CD4-positive, CD25-positive, alpha-beta regulatory T cell (primary cell): ENCODE results near the gene LHFPL2. TPM values are rescaled to one million over a fixed set of nuclear protein-coding genes. Genes with fewer than 3 reads are reported as not detected.

Experiments
- ATAC-seq, 2 donors: fragments of 150-1000 bp; cut with Tn5 transposase; one replicate each; pipeline ENCODE4 v1.10.0; 2021; ENCODE audit warnings: low read depth in 2 of 2, moderate number of reproducible peaks in 2 of 2, moderate library complexity in 1 of 2
- DNase-seq, 3 donors: peaks; one replicate each; pipeline versions ENCODE4 v3.0.0 to v3.0.0-alpha.2; 2012 to 2022; ENCODE audit warnings: mixed read lengths in 1 of 3
- H3K27ac ChIP-seq: one replicate; pipeline ENCODE4 v1.7.0; 2013; ENCODE audit warnings: mild to moderate bottlenecking, low read length; ENCODE audit not compliant: insufficient read depth, poor library complexity, severe bottlenecking
- H3K27me3 ChIP-seq: one replicate; pipeline ENCODE4 v1.7.0; 2013; ENCODE audit warnings: low read length; ENCODE audit not compliant: control insufficient read depth, insufficient read depth
- H3K36me3 ChIP-seq: one replicate; pipeline ENCODE4 v1.7.0; 2013; ENCODE audit warnings: mild to moderate bottlenecking, low read length, moderate library complexity; ENCODE audit not compliant: control insufficient read depth, insufficient read depth
- H3K4me1 ChIP-seq: 2 replicates; pipeline ENCODE4 v1.7.0; 2013; ENCODE audit warnings: mild to moderate bottlenecking, low read length; ENCODE audit not compliant: insufficient read depth, control insufficient read depth, poor library complexity, severe bottlenecking
- H3K4me3 ChIP-seq: one replicate; pipeline ENCODE4 v1.7.0; 2013; ENCODE audit warnings: low read depth, mild to moderate bottlenecking, low read length, moderate library complexity
- H3K9me3 ChIP-seq, 2 experiments: 1 replicate in 1 of 2; 2 replicates in 1 of 2; pipeline ENCODE4 v1.7.0; 2013; ENCODE audit warnings: low read length in 2 of 2, mild to moderate bottlenecking in 1 of 2, moderate library complexity in 1 of 2; ENCODE audit not compliant: control insufficient read depth in 2 of 2
- H3K27ac Mint-ChIP-seq, 3 donors: one replicate each; pipeline ENCODE4 v1.8.0; 2020 to 2022; ENCODE audit warnings: mild to moderate bottlenecking in 3 of 3, mixed read lengths in 3 of 3, moderate library complexity in 2 of 3
- H3K27me3 Mint-ChIP-seq: one replicate; pipeline ENCODE4 v1.8.0; 2022; ENCODE audit warnings: mild to moderate bottlenecking, mixed read lengths
- H3K36me3 Mint-ChIP-seq: one replicate; pipeline ENCODE4 v1.8.0; 2020; ENCODE audit warnings: mixed read lengths
- H3K4me1 Mint-ChIP-seq, 4 donors: one replicate each; pipeline ENCODE4 v1.8.0; 2020 to 2022; ENCODE audit warnings: mixed read lengths in 4 of 4, mild to moderate bottlenecking in 1 of 4
- H3K4me3 Mint-ChIP-seq, 4 donors: one replicate each; pipeline ENCODE4 v1.8.0; 2020 to 2022; ENCODE audit warnings: mild to moderate bottlenecking in 4 of 4, mixed read lengths in 4 of 4, moderate library complexity in 3 of 4
- H3K9me3 Mint-ChIP-seq, 7 donors: one replicate each; pipeline ENCODE4 v1.8.0; 2020 to 2022; ENCODE audit warnings: mixed read lengths in 7 of 7, mild to moderate bottlenecking in 3 of 7, moderate library complexity in 2 of 7
- polyA plus RNA-seq, 4 donors: library from polyadenylated mRNA; unstranded; fragments of 300-500 nt; fragmentation: Illumina TruSeq; gene quantifications; one replicate each; pipeline ENCODE4 v1.2.3, GENCODE V29; 2021
- total RNA-seq: library from RNA; stranded (reverse); gene quantifications from one replicate; pipeline ENCODE4 v1.2.3, GENCODE V29; 2022

LHFPL2 gene
- total and polyA plus RNA-seq, 5 donors from 2014 or later, result 0.11 to 0.47 (median 0.32) TPM

DNA sequence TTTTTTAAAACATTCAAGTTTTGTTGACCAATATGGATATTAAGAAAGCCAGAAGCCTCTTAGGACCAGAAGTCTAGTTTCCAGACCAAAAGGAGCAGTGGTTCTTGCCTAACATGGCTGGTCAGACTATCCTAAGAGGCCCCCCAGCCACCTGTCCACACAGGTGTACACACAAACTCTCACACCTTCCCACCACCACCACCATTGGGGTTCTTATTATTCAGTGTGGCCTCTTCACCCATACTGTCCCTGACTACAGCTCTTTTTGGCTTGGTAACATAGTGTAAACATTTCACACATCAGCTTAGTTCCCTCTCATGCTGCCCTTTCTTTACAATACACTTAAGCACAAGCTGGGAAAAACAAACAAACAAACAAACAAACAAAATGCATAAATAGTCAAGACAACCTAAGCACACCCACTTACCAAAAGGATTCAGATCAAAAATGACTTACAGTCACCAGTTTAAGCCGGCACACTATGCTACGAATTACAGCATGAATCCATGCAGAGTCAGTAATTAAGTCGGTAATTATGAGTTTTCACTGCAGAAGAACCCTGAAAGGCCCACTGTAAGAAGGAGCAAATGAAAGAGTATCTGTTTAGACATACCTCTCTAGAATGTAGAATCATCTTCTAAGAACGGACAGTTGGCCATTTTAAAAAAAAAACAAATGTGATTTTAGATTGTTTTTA lies 9.5 kb downstream of the LHFPL2 start:
- H3K27me3 Mint-ChIP-seq, result peaks cover 11% of the 10 kb centered on the region
- H3K4me3 Mint-ChIP-seq, result no peak overlapping the region
- no peak for ATAC-seq
- no peaks in the 10 kb centered on the region for H3K9me3 ChIP-seq
- DNase-seq, result no peak
- H3K27me3 ChIP-seq, result peaks cover 2% of the 10 kb centered on the region
- no peaks in the 10 kb centered on the region for H3K4me1 Mint-ChIP-seq
- no peaks in the 10 kb centered on the region for H3K36me3 ChIP-seq
- H3K36me3 Mint-ChIP-seq, result no peaks in the 10 kb centered on the region
- H3K9me3 Mint-ChIP-seq, result peaks cover 0 to 3% (median 0%) of the 10 kb centered on the region in 7 donors
- no peaks in the 10 kb centered on the region for H3K4me1 ChIP-seq
- H3K4me3 ChIP-seq, result no peak overlapping the region
- no peak overlapping the region for H3K27ac Mint-ChIP-seq
- H3K27ac ChIP-seq, result no peak overlapping the region

DNA sequence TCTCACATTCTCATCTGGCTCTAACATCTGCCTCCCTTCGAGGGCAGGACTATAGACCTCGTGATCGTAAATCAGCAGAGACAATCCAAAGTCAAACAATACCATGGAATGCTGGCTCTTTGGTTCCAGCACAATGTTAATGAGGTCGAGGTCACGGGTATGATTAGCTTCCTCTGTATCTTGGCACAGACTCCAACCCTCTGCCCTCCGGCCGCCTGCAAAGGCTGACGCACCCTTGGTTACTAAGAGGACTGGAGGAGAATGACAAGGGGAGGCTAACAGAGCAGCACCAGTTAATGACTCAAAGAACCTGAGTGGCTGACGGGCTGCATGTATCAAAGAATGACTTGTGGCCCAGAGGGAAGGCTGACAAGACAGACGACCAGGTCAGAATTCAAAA lies 10.1 kb downstream of the LHFPL2 start:
- Mint-ChIP-seq H3K9me3 (peaks cover 0 to 3% (median 0%) of the 10 kb centered on the region in 7 donors), H3K27ac (no peak overlapping the region), H3K27me3 (peaks cover 9% of the 10 kb centered on the region), H3K36me3 (no peaks in the 10 kb centered on the region), H3K4me3 (no peak overlapping the region), H3K4me1 (no peaks in the 10 kb centered on the region)
- Histone ChIP-seq H3K4me3 (no peak overlapping the region), H3K4me1 (no peaks in the 10 kb centered on the region), H3K27ac (no peak overlapping the region), H3K36me3 (no peaks in the 10 kb centered on the region), H3K27me3 (peaks cover 2% of the 10 kb centered on the region), H3K9me3 (no peaks in the 10 kb centered on the region)
- DNase-seq (no peak), ATAC-seq (no peak)

DNA sequence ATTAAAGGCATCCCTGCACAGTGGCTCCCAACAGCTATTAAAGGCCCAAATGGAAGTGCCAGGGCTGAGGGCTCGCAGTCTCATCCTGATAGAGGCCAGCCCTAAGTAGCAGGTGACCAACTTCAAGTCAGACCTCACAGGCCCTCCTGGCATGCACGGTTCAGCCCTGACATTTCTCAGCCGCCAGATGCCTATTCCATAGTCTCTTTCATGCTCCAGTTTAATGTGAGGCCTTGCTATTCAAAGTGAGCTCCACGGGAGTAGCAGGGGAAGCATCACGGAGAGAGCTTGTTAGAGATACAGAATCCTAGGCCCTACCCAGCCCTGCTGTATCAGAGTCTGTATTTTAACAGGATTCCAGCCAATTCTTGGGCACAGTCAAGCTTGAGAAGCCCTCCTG lies 11.1 kb downstream of the LHFPL2 start:
- no peak overlapping the region for H3K27ac Mint-ChIP-seq
- no peaks in the 10 kb centered on the region for H3K36me3 Mint-ChIP-seq
- H3K27me3 ChIP-seq, result no peaks in the 10 kb centered on the region
- ATAC-seq (no peak), DNase-seq (no peak)
- no peak overlapping the region for H3K4me3 ChIP-seq
- no peaks in the 10 kb centered on the region for H3K36me3 ChIP-seq
- H3K4me1 Mint-ChIP-seq, result no peaks in the 10 kb centered on the region
- no peaks in the 10 kb centered on the region for H3K4me1 ChIP-seq
- peaks cover 5% of the 10 kb centered on the region for H3K27me3 Mint-ChIP-seq
- H3K9me3 Mint-ChIP-seq, result no peaks in the 10 kb centered on the region
- H3K4me3 Mint-ChIP-seq, result no peak overlapping the region
- H3K27ac ChIP-seq, result no peak overlapping the region
- no peaks in the 10 kb centered on the region for H3K9me3 ChIP-seq

DNA sequence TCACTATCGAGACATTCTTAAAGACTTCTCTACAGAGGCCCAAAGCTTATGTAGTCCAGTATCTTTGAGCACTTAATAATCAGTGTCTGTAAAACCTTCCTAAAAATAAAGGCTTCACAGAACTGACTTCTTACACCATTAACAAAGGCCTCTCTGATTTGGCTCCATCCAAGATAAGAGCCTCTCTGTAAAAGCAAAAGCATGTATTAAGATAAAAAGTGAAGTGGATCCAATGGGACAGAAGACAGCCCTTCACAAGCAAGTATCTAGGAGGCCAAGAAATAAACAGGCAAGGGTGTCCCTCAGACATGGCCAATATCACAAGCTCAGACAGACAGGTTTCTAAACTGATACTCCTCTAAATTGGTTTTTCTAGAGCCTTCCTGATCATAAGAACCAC lies 11.9 kb downstream of the LHFPL2 start:
- no peaks in the 10 kb centered on the region for H3K4me1 Mint-ChIP-seq
- H3K9me3 Mint-ChIP-seq, result no peaks in the 10 kb centered on the region
- Histone ChIP-seq H3K27me3 (no peaks in the 10 kb centered on the region), H3K4me3 (no peak overlapping the region), H3K36me3 (no peaks in the 10 kb centered on the region), H3K9me3 (no peaks in the 10 kb centered on the region), H3K4me1 (no peaks in the 10 kb centered on the region), H3K27ac (no peak overlapping the region)
- no peak overlapping the region for H3K27ac Mint-ChIP-seq
- H3K27me3 Mint-ChIP-seq, result peaks cover 9% of the 10 kb centered on the region
- H3K4me3 Mint-ChIP-seq, result no peak overlapping the region
- ATAC-seq, result no peak
- DNase-seq, result no peak
- H3K36me3 Mint-ChIP-seq, result no peaks in the 10 kb centered on the region

DNA sequence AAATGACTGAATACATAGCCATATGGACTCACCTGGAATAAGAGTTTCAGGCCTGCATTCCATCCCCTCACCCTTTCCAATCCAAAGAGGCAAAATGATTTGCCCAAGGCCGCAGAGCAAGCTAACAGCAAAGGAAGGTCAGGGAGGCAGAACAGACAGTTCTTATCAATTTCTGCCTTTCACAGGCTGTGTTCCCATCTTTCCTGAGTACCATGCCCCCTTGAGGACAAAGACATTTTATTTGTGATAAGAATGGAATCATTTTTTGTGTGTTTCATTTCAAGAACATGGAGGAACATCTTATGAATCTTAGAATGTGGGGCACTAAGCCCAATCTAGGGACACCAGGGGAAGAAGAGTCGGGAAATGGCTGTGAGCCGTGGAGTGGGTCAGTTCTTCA lies 13.9 kb downstream of the LHFPL2 start:
- Mint-ChIP-seq H3K4me3 (no peak overlapping the region), H3K27ac (no peak overlapping the region), H3K4me1 (no peaks in the 10 kb centered on the region), H3K36me3 (no peaks in the 10 kb centered on the region), H3K27me3 (peaks cover 8% of the 10 kb centered on the region), H3K9me3 (no peaks in the 10 kb centered on the region)
- Histone ChIP-seq H3K27ac (no peak overlapping the region), H3K27me3 (no peaks in the 10 kb centered on the region), H3K9me3 (no peaks in the 10 kb centered on the region), H3K4me1 (no peaks in the 10 kb centered on the region), H3K4me3 (no peak overlapping the region), H3K36me3 (no peaks in the 10 kb centered on the region)
- DNase-seq (no peak), ATAC-seq (no peak)

DNA sequence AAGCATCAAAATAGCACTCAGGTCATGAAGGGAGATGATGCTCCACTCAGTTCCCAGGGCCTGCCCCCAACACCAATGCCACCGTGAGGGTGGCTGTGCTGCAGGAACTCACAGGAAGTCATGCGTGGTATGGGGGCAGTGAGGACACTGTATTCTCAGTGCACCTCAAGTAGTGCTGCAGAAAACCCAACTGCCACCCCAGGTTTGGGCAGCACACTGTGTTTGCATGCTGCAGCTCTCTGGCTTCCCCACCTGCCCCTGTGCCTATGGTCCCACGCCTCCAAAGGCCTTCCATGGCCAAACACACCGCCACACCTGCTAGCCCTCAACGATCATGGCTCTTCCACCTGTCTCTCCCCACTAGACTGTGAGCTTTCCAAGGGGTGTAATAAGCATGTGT lies 14.3 kb downstream of the LHFPL2 start:
- no peak overlapping the region for H3K27ac ChIP-seq
- ATAC-seq (no peak), DNase-seq (no peak)
- H3K9me3 Mint-ChIP-seq, result no peaks in the 10 kb centered on the region
- H3K27me3 ChIP-seq, result no peaks in the 10 kb centered on the region
- H3K36me3 ChIP-seq, result no peaks in the 10 kb centered on the region
- H3K27ac Mint-ChIP-seq, result no peak overlapping the region
- no peaks in the 10 kb centered on the region for H3K4me1 Mint-ChIP-seq
- no peaks in the 10 kb centered on the region for H3K4me1 ChIP-seq
- no peak overlapping the region for H3K4me3 ChIP-seq
- no peaks in the 10 kb centered on the region for H3K9me3 ChIP-seq
- no peaks in the 10 kb centered on the region for H3K36me3 Mint-ChIP-seq
- H3K4me3 Mint-ChIP-seq, result no peak overlapping the region
- peaks cover 8% of the 10 kb centered on the region for H3K27me3 Mint-ChIP-seq

DNA sequence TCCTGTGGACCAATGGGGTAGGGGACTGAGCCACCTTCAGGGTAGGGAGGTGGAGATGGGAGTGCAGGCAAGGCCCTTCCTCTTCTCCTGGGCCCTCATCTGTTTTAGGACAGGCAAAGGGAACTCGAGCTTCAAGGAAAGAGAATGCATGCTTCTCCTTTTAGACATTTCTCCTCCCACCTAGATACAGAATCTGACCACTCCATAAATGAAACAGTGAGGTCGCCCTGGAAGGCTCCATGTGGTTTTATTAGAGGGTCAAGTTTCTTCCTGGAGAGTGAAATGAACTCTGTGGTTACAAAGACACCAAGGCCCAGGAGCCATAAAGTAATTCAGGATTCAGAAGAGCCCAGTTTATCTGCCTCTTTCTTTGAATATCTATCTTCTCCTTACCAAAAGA lies 14.9 kb downstream of the LHFPL2 start:
- no peak overlapping the region for H3K4me3 ChIP-seq
- H3K4me3 Mint-ChIP-seq, result no peak overlapping the region
- no peaks in the 10 kb centered on the region for H3K27me3 ChIP-seq
- no peak for DNase-seq
- no peak overlapping the region for H3K27ac ChIP-seq
- no peaks in the 10 kb centered on the region for H3K9me3 Mint-ChIP-seq
- H3K4me1 ChIP-seq, result no peaks in the 10 kb centered on the region
- no peak overlapping the region for H3K27ac Mint-ChIP-seq
- H3K36me3 Mint-ChIP-seq, result no peaks in the 10 kb centered on the region
- H3K9me3 ChIP-seq, result no peaks in the 10 kb centered on the region
- no peaks in the 10 kb centered on the region for H3K4me1 Mint-ChIP-seq
- peaks cover 10% of the 10 kb centered on the region for H3K27me3 Mint-ChIP-seq
- H3K36me3 ChIP-seq, result no peaks in the 10 kb centered on the region
- no peak for ATAC-seq

DNA sequence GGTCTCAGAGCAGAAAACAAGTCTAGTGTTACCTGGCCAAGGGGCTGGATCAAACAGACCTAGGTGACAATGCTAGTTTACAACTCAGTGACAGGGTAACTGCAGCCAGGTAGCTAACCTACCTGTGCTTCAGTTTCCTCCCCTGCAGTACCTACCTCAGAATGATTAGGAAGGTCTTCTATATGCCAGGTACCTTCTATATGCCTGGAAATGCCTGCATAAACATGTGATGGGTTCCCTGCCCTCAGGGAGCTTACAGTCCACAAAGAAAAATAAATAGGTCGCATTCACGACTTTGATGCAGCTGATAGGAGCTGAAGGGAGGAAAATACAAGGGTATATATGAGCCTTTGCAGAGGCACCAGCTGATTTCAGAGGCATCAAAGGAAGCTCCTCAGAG lies 16.1 kb downstream of the LHFPL2 start:
- Histone ChIP-seq H3K4me1 (no peaks in the 10 kb centered on the region), H3K36me3 (no peaks in the 10 kb centered on the region), H3K9me3 (no peaks in the 10 kb centered on the region), H3K27me3 (no peaks in the 10 kb centered on the region), H3K4me3 (no peak overlapping the region), H3K27ac (no peak overlapping the region)
- Mint-ChIP-seq H3K9me3 (no peaks in the 10 kb centered on the region), H3K36me3 (no peaks in the 10 kb centered on the region), H3K27me3 (peaks cover 18% of the 10 kb centered on the region), H3K27ac (no peak overlapping the region), H3K4me3 (no peak overlapping the region), H3K4me1 (no peaks in the 10 kb centered on the region)
- ATAC-seq (no peak), DNase-seq (no peak)
